ENCODE results near the gene MAP3K12.

MAP3K12 gene

GRCh38 chr12:53498235-53498630 is 1.0 kb downstream of the MAP3K12 start:
- H3K79me1 ChIP-seq (replicated peaks; ENCODE audit: low read length, poor library complexity, severe bottlenecking): peaks cover 45% of the 10 kb centered on the region
- 83% methylated on average over 2 of the region's 2 CpGs for WGBS
- H3K9ac ChIP-seq (ENCODE audit: low read length): peak overlapping the region; percentile 88
- H3K4me2 ChIP-seq (ENCODE audit: low read length, poor library complexity, severe bottlenecking): peak overlapping the region; percentile 83
- no peak overlapping the region for H3K4ac ChIP-seq (ENCODE audit: low read depth in 1 of 2, low read length in 2 of 2)
- no peak overlapping the region for H2BK15ac ChIP-seq (ENCODE audit: low read depth, poor library complexity, severe bottlenecking)
- no peak overlapping the region for H2BK5ac ChIP-seq (ENCODE audit: low read depth, low read length, poor library complexity, severe bottlenecking)
- DNase-seq: no peak
- no peak overlapping the region for H3K23ac ChIP-seq (ENCODE audit: low read length in 2 of 2)
- peaks cover 40% of the 10 kb centered on the region for H3K4me1 ChIP-seq (ENCODE audit: control insufficient read depth, insufficient read depth, low read depth, low read length)
- no peak overlapping the region for H4K91ac ChIP-seq (ENCODE audit: low read length)
- H2BK12ac ChIP-seq (ENCODE audit: low read length in 2 of 2): peak overlapping the region in 1 of 2 experiments; percentile 14
- no peak overlapping the region for H2AK5ac ChIP-seq (ENCODE audit: low read length, severe bottlenecking)
- no peak overlapping the region for H3K18ac ChIP-seq (ENCODE audit: low read depth in 1 of 2, low read length in 2 of 2)
- H3K27me3 ChIP-seq (ENCODE audit: control insufficient read depth in 1 of 2, insufficient read depth in 1 of 2, low read length in 2 of 2): no peaks in the 10 kb centered on the region
- no peak overlapping the region for H3K27ac ChIP-seq (ENCODE audit: low read length, poor library complexity, severe bottlenecking)
- H2AFZ ChIP-seq (ENCODE audit: low read depth, low read length): no peak overlapping the region
- H4K8ac ChIP-seq (ENCODE audit: low read length): no peak overlapping the region
- no peak overlapping the region for H3K14ac ChIP-seq (ENCODE audit: low read length in 2 of 2)
- H3K9me3 ChIP-seq (ENCODE audit: control insufficient read depth, low read length): no peaks in the 10 kb centered on the region
- H3K36me3 ChIP-seq (ENCODE audit: control insufficient read depth in 1 of 2, insufficient read depth in 2 of 2, low read depth in 1 of 2, low read length in 2 of 2): peaks cover 9 to 17% of the 10 kb centered on the region in 2 experiments
- no peak overlapping the region for H2BK120ac ChIP-seq (ENCODE audit: low read depth, low read length)
- H3K4me3 ChIP-seq (ENCODE audit: insufficient read depth in 1 of 2, low read depth in 1 of 2, low read length in 2 of 2): peak overlapping the region in 1 of 2 experiments; percentile 94

DNA sequence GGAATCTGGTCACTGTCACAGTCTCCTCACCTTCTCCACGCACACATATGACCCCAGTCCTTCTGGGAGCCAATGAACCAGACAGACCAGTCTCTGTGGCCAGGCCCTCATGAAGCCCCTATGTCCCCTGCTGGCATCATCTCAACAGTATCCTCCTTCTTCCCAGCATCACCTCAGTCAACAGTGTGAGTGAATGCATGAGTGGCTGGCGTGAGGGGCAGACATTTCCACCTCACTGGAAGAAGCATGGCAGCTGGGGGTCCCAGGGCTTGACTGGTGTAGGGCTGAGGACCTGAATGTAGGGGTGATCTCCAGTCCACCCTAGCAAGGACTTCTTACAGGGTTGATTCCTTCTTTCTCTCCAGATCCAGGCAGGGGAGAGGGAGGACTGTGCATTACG is 1.8 kb downstream of the MAP3K12 start:
- Histone ChIP-seq H2BK5ac (ENCODE audit: low read depth, low read length, poor library complexity, severe bottlenecking) (no peak overlapping the region), H3K14ac (ENCODE audit: low read length in 2 of 2) (peak overlapping the region in 1 of 2 experiments; percentile 9), H3K9me3 (ENCODE audit: control insufficient read depth, low read length) (no peaks in the 10 kb centered on the region), H3K79me1 (replicated peaks; ENCODE audit: low read length, poor library complexity, severe bottlenecking) (peaks cover 37% of the 10 kb centered on the region), H4K8ac (ENCODE audit: low read length) (no peak overlapping the region), H2AK5ac (ENCODE audit: low read length, severe bottlenecking) (no peak overlapping the region), H2BK15ac (ENCODE audit: low read depth, poor library complexity, severe bottlenecking) (peak overlapping the region; percentile 15), H2AFZ (ENCODE audit: low read depth, low read length) (no peak overlapping the region), H3K36me3 (ENCODE audit: control insufficient read depth in 1 of 2, insufficient read depth in 2 of 2, low read depth in 1 of 2, low read length in 2 of 2) (peaks cover 4 to 15% of the 10 kb centered on the region in 2 experiments), H3K9ac (ENCODE audit: low read length) (no peak overlapping the region), H3K4me1 (ENCODE audit: control insufficient read depth, insufficient read depth, low read depth, low read length) (peaks cover 38% of the 10 kb centered on the region), H4K91ac (ENCODE audit: low read length) (peak overlapping the region; percentile 9), H2BK12ac (ENCODE audit: low read length in 2 of 2) (peak overlapping the region; percentile 7 to 46), H3K4me2 (ENCODE audit: low read length, poor library complexity, severe bottlenecking) (no peak overlapping the region), H3K27me3 (ENCODE audit: control insufficient read depth in 1 of 2, insufficient read depth in 1 of 2, low read length in 2 of 2) (no peaks in the 10 kb centered on the region), H3K27ac (ENCODE audit: low read length, poor library complexity, severe bottlenecking) (no peak overlapping the region), H3K4me3 (ENCODE audit: insufficient read depth in 1 of 2, low read depth in 1 of 2, low read length in 2 of 2) (no peak overlapping the region), H3K18ac (ENCODE audit: low read depth in 1 of 2, low read length in 2 of 2) (peak overlapping the region in 1 of 2 experiments; percentile 6), H2BK120ac (ENCODE audit: low read depth, low read length) (no peak overlapping the region), H3K4ac (ENCODE audit: low read depth in 1 of 2, low read length in 2 of 2) (peak overlapping the region; percentile 19 to 54), H3K23ac (ENCODE audit: low read length in 2 of 2) (no peak overlapping the region)
- WGBS: 100% methylated on average over 3 of the region's 3 CpGs
- no peak for DNase-seq

DNA sequence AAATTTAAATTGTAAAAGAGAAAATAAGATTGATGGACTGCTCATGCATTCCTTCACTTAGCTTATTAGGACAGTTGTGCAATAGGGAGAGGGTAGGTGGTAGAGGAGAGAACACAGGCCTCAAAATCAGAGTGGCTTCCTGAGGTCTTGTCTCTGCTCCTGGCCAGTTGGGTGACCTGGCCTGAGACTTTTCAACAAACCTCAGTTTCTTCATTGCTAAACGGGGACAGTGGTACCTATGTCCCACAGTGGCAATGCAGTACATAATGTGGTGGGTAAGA is 2.6 kb downstream of the MAP3K12 start:
- Histone ChIP-seq H2BK120ac (ENCODE audit: low read depth, low read length) (peak overlapping the region; percentile 50), H2AK5ac (ENCODE audit: low read length, severe bottlenecking) (no peak overlapping the region), H2BK15ac (ENCODE audit: low read depth, poor library complexity, severe bottlenecking) (no peak overlapping the region), H4K8ac (ENCODE audit: low read length) (no peak overlapping the region), H3K9ac (ENCODE audit: low read length) (peak overlapping the region; percentile 64), H4K91ac (ENCODE audit: low read length) (peak overlapping the region; percentile 71), H2BK12ac (ENCODE audit: low read length in 2 of 2) (no peak overlapping the region), H3K9me3 (ENCODE audit: control insufficient read depth, low read length) (no peaks in the 10 kb centered on the region), H3K23ac (ENCODE audit: low read length in 2 of 2) (no peak overlapping the region), H3K79me1 (replicated peaks; ENCODE audit: low read length, poor library complexity, severe bottlenecking) (peaks cover 36% of the 10 kb centered on the region), H3K27ac (ENCODE audit: low read length, poor library complexity, severe bottlenecking) (no peak overlapping the region), H2AFZ (ENCODE audit: low read depth, low read length) (no peak overlapping the region), H3K18ac (ENCODE audit: low read depth in 1 of 2, low read length in 2 of 2) (peak overlapping the region in 1 of 2 experiments; percentile 70), H3K4me3 (ENCODE audit: insufficient read depth in 1 of 2, low read depth in 1 of 2, low read length in 2 of 2) (peak overlapping the region in 1 of 2 experiments; percentile 69), H3K4me1 (ENCODE audit: control insufficient read depth, insufficient read depth, low read depth, low read length) (peaks cover 35% of the 10 kb centered on the region), H3K14ac (ENCODE audit: low read length in 2 of 2) (no peak overlapping the region), H2BK5ac (ENCODE audit: low read depth, low read length, poor library complexity, severe bottlenecking) (no peak overlapping the region), H3K27me3 (ENCODE audit: control insufficient read depth in 1 of 2, insufficient read depth in 1 of 2, low read length in 2 of 2) (no peaks in the 10 kb centered on the region), H3K4me2 (ENCODE audit: low read length, poor library complexity, severe bottlenecking) (no peak overlapping the region), H3K36me3 (ENCODE audit: control insufficient read depth in 1 of 2, insufficient read depth in 2 of 2, low read depth in 1 of 2, low read length in 2 of 2) (peaks cover 4 to 15% of the 10 kb centered on the region in 2 experiments), H3K4ac (ENCODE audit: low read depth in 1 of 2, low read length in 2 of 2) (no peak overlapping the region)
- WGBS: 100% methylated on average over 1 of the region's 1 CpG
- no peak for DNase-seq

- Histone ChIP-seq H3K18ac (ENCODE audit: low read depth in 1 of 2, low read length in 2 of 2) (peak overlapping the region in 1 of 2 experiments; percentile 88), H4K8ac (ENCODE audit: low read length) (peak overlapping the region; percentile 72), H3K4ac (ENCODE audit: low read depth in 1 of 2, low read length in 2 of 2) (peak overlapping the region in 1 of 2 experiments; percentile 79), H2AFZ (ENCODE audit: low read depth, low read length) (no peak overlapping the region), H3K4me3 (ENCODE audit: insufficient read depth in 1 of 2, low read depth in 1 of 2, low read length in 2 of 2) (peak overlapping the region in 1 of 2 experiments; percentile 69), H2AK5ac (ENCODE audit: low read length, severe bottlenecking) (peak overlapping the region; percentile 59), H3K4me2 (ENCODE audit: low read length, poor library complexity, severe bottlenecking) (no peak overlapping the region), H2BK120ac (ENCODE audit: low read depth, low read length) (peak overlapping the region; percentile 64), H3K36me3 (ENCODE audit: control insufficient read depth in 1 of 2, insufficient read depth in 2 of 2, low read depth in 1 of 2, low read length in 2 of 2) (peaks cover 4 to 15% of the 10 kb centered on the region in 2 experiments), H3K27ac (ENCODE audit: low read length, poor library complexity, severe bottlenecking) (peak overlapping the region; percentile 27), H2BK5ac (ENCODE audit: low read depth, low read length, poor library complexity, severe bottlenecking) (no peak overlapping the region), H2BK12ac (ENCODE audit: low read length in 2 of 2) (peak overlapping the region in 1 of 2 experiments; percentile 49), H2BK15ac (ENCODE audit: low read depth, poor library complexity, severe bottlenecking) (no peak overlapping the region), H3K14ac (ENCODE audit: low read length in 2 of 2) (no peak overlapping the region), H3K23ac (ENCODE audit: low read length in 2 of 2) (no peak overlapping the region), H3K79me1 (replicated peaks; ENCODE audit: low read length, poor library complexity, severe bottlenecking) (peaks cover 35% of the 10 kb centered on the region), H3K4me1 (ENCODE audit: control insufficient read depth, insufficient read depth, low read depth, low read length) (peaks cover 32% of the 10 kb centered on the region), H3K9ac (ENCODE audit: low read length) (peak overlapping the region; percentile 64), H3K27me3 (ENCODE audit: control insufficient read depth in 1 of 2, insufficient read depth in 1 of 2, low read length in 2 of 2) (no peaks in the 10 kb centered on the region), H3K9me3 (ENCODE audit: control insufficient read depth, low read length) (no peaks in the 10 kb centered on the region), H4K91ac (ENCODE audit: low read length) (no peak overlapping the region)
- DNase-seq: peak; percentile 90
- WGBS: 4% methylated on average over 2 of the region's 5 CpGs
Observed at GRCh38 chr12:53495903-53496751, 3.1 kb downstream of the MAP3K12 start.

All from mesenchymal stem cell (in vitro differentiated cells and primary cell).